SK-N-SH (cell line): ENCODE measurements around the gene USP46. TPM values are rescaled to one million over a fixed set of nuclear protein-coding genes. Genes with fewer than 3 reads are reported as not detected.

Experiments used
- CTCF ChIA-PET: fragments of 300-600, 350-600 bp; formaldehyde crosslinking; extraction: SDS; loops from one replicate; lab custom pipeline; 2021; lab: Yijun Ruan, JAX
- POLR2A ChIA-PET: fragments of 350-600 bp; sonication (Branson Sonifier 250); formaldehyde crosslinking; extraction: SDS; loops from one replicate; lab custom pipeline; 2020; ENCODE audit warnings: antibody characterized with exemption, inconsistent platforms; lab: Yijun Ruan, JAX
- DNase-seq: peaks from one replicate; pipeline ENCODE4 v3.0.0; 2012
- H2AFZ ChIP-seq: fragments of 200-600 bp; sonication (generic); 2 replicates; pipeline ENCODE4 v1.8.1; 2016; ENCODE audit warnings: antibody characterized with exemption, mild to moderate bottlenecking, low read depth
- H3F3A ChIP-seq: fragments of 200-600 bp; sonication (generic); replicated peaks from 2 replicates; pipeline ENCODE3; 2016; ENCODE audit warnings: antibody characterized with exemption, mild to moderate bottlenecking; ENCODE audit not compliant: insufficient read depth
- H3K27ac ChIP-seq, 2 experiments: fragments of 200-500 bp in 1 of 2; fragments of 200-600 bp in 1 of 2; sonication (Bioruptor generic) in 1 of 2; sonication (generic), shearing (Covaris generic) in 1 of 2; 2 replicates each; pipeline versions ENCODE4 v1.5.1 to v1.6.1; 2014 to 2016; ENCODE audit warnings: low read depth in 2 of 2, inconsistent platforms in 1 of 2, low read length in 1 of 2, mild to moderate bottlenecking in 1 of 2, mixed read lengths in 1 of 2
- H3K27me3 ChIP-seq: fragments of 200-600 bp; sonication (generic), shearing (Covaris generic); 2 replicates; pipeline ENCODE4 v1.6.1; 2016; ENCODE audit warnings: mixed run types; ENCODE audit not compliant: insufficient read depth
- H3K36me3 ChIP-seq, 2 experiments: fragments of 200-500 bp in 1 of 2; fragments of 200-600 bp in 1 of 2; sonication (Bioruptor generic) in 1 of 2; sonication (generic) in 1 of 2; replicated peaks in 1 of 2; 2 replicates each; pipeline versions ENCODE3 to v1.5.1; 2014 to 2016; ENCODE audit warnings: low read length in 1 of 2, mild to moderate bottlenecking in 1 of 2; ENCODE audit not compliant: insufficient read depth in 2 of 2, control insufficient read depth in 1 of 2
- H3K4me1 ChIP-seq, 2 experiments: fragments of 200-500 bp in 1 of 2; fragments of 200-600 bp in 1 of 2; sonication (Bioruptor generic) in 1 of 2; sonication (generic), shearing (Covaris generic) in 1 of 2; 2 replicates each; pipeline versions ENCODE4 v1.5.1 to v1.6.1; 2014 to 2016; ENCODE audit warnings: low read depth in 1 of 2, low read length in 1 of 2, mixed run types in 1 of 2; ENCODE audit not compliant: insufficient read depth in 2 of 2, control insufficient read depth in 1 of 2
- H3K4me2 ChIP-seq: fragments of 200-600 bp; sonication (generic), shearing (Covaris generic); 2 replicates; pipeline ENCODE4 v1.6.1; 2017; ENCODE audit warnings: mixed run types
- H3K4me3 ChIP-seq, 2 experiments: fragments of 200-500 bp in 1 of 2; fragments of 200-600 bp in 1 of 2; sonication (Bioruptor generic) in 1 of 2; sonication (generic), shearing (Covaris generic) in 1 of 2; 2 replicates each; pipeline versions ENCODE4 v1.5.1 to v1.8.1; 2014 to 2016; ENCODE audit warnings: low read depth in 2 of 2, inconsistent platforms in 1 of 2, low read length in 1 of 2, mild to moderate bottlenecking in 1 of 2, mixed read lengths in 1 of 2, moderate library complexity in 1 of 2
- H3K79me2 ChIP-seq: fragments of 200-600 bp; sonication (generic); 2 replicates; pipeline ENCODE4 v1.8.1; 2017; ENCODE audit warnings: mild to moderate bottlenecking; ENCODE audit not compliant: insufficient read depth
- H3K9ac ChIP-seq: fragments of 200-600 bp; sonication (generic); 2 replicates; pipeline ENCODE4 v1.6.1; 2017; ENCODE audit warnings: mixed run types
- H3K9me2 ChIP-seq: fragments of 200-600 bp; sonication (generic); 2 replicates; pipeline ENCODE4 v1.6.1; 2017; ENCODE audit warnings: mixed run types
- H3K9me3 ChIP-seq: fragments of 200-600 bp; sonication (generic); 2 replicates; pipeline ENCODE4 v1.6.1; 2017; ENCODE audit warnings: mixed run types, mild to moderate bottlenecking, moderate library complexity
- H4K20me1 ChIP-seq: fragments of 200-600 bp; sonication (generic); 2 replicates; pipeline ENCODE4 v1.6.1; 2017; ENCODE audit warnings: mild to moderate bottlenecking, mixed run types; ENCODE audit not compliant: insufficient read depth
- FOXJ3 ChIP-seq: sonication (generic); formaldehyde crosslinking; IDR thresholded peaks from 2 replicates; pipeline ENCODE4 v1.5.1; 2020; ENCODE audit warnings: mild to moderate bottlenecking, missing genetic modification reagents
- GATA2 ChIP-seq: sonication (generic); formaldehyde crosslinking; IDR thresholded peaks from 2 replicates; pipeline ENCODE4 v1.5.0; 2020; ENCODE audit warnings: mild to moderate bottlenecking, missing genetic modification reagents
- JUND ChIP-seq: IDR thresholded peaks from 2 replicates; pipeline ENCODE4 v1.4.0; 2012
- NRF1 ChIP-seq: IDR thresholded peaks from 2 replicates; pipeline ENCODE4 v1.6.1; 2012; ENCODE audit warnings: low read depth, mild to moderate bottlenecking, low read length
- RAD21 ChIP-seq: IDR thresholded peaks from 2 replicates; pipeline ENCODE4 v1.6.1; 2012; ENCODE audit warnings: mild to moderate bottlenecking, low read length
- SMC3 ChIP-seq: IDR thresholded peaks from 2 replicates; pipeline ENCODE4 v1.6.1; 2012; ENCODE audit warnings: low read depth, low read length, improper control_type of control experiment
- WGBS: methylation state at CpG from one replicate; pipeline ENCODE4 v1.1.6; 2017; ENCODE audit warnings: low lambda C conversion rate; 5-methylcytosine and 5-hydroxymethylcytosine counted together
- polyA plus RNA-seq, 3 experiments: library from polyadenylated mRNA; depleted of rRNA; stranded (reverse); fragments of >200 nt; gene quantifications; 2 replicates each; pipeline ENCODE4 v1.2.3, GENCODE V29; 2012
- TF ChIP-seq, protein P1 (sequence below): fragments of 200-600 bp; sonication (generic); IDR thresholded peaks from 2 replicates; pipeline ENCODE4 v1.6.1; 2017; ENCODE audit warnings: antibody characterized with exemption, mild to moderate bottlenecking, moderate library complexity
- TF ChIP-seq, protein P2 (sequence below): IDR thresholded peaks from 2 replicates; pipeline ENCODE4 v1.6.1; 2012; ENCODE audit warnings: mild to moderate bottlenecking, low read depth, low read length, moderate library complexity

The USP46 gene
- polyA plus RNA-seq, 1 of the 3 experiments (the other 2 are of a cell fraction), result 4.5 TPM

DNA sequence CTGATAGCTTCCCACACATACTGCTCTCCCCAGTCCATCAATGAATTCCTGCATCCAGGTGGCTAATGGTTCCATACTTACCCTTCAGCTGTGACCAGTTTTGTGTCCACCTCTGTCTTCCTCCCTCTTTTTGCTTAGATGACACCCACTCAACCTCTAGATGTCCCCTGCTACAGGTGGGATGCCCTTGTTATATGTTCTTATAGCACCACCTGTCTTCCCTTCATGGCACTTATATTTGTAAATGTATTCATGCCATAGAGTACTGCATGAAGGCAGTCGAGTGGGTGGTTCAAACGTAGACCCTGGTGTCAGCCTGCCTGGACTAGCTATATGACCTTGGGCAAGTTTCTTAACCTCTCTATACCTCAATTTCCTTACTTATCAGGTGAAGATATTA lies 6.5 kb upstream of the USP46 start:
- no peaks in the 10 kb centered on the region for H3F3A ChIP-seq
- H3K27ac ChIP-seq, result no peak overlapping the region
- no peak overlapping the region for H3K4me3 ChIP-seq
- no peaks in the 10 kb centered on the region for H4K20me1 ChIP-seq
- peak; percentile 16 for DNase-seq
- WGBS, result 22% methylated on average over 2 of the region's 2 CpGs
- H2AFZ ChIP-seq, result no peak overlapping the region
- no peaks in the 10 kb centered on the region for H3K4me1 ChIP-seq
- H3K36me3 ChIP-seq, result peaks cover 0 to 4% of the 10 kb centered on the region in 2 experiments
- H3K27me3 ChIP-seq, result no peaks in the 10 kb centered on the region
- ChIA-PET CTCF (interaction anchor here (1.0 to 2.4 kb wide), 3 partner anchors 120 to 318 kb away, joined by 4 to 9 read pairs (median 7); no protein-coding TSS in a partner anchor), POLR2A (no interaction called here)
- no peak overlapping the region for H3K4me2 ChIP-seq
- H3K9ac ChIP-seq, result no peak overlapping the region
- H3K79me2 ChIP-seq, result no peaks in the 10 kb centered on the region
- TF ChIP-seq, protein P1, sequence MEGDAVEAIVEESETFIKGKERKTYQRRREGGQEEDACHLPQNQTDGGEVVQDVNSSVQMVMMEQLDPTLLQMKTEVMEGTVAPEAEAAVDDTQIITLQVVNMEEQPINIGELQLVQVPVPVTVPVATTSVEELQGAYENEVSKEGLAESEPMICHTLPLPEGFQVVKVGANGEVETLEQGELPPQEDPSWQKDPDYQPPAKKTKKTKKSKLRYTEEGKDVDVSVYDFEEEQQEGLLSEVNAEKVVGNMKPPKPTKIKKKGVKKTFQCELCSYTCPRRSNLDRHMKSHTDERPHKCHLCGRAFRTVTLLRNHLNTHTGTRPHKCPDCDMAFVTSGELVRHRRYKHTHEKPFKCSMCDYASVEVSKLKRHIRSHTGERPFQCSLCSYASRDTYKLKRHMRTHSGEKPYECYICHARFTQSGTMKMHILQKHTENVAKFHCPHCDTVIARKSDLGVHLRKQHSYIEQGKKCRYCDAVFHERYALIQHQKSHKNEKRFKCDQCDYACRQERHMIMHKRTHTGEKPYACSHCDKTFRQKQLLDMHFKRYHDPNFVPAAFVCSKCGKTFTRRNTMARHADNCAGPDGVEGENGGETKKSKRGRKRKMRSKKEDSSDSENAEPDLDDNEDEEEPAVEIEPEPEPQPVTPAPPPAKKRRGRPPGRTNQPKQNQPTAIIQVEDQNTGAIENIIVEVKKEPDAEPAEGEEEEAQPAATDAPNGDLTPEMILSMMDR, result peak; percentile 27
- TF ChIP-seq RAD21 (peak; percentile 57), FOXJ3 (CRISPR knock-in tag) (no peak), NRF1 (no peak), SMC3 (peak; percentile 28; the same call in 1 of the 2 replicates)
- H3K9me3 ChIP-seq, result no peaks in the 10 kb centered on the region
- no peaks in the 10 kb centered on the region for H3K9me2 ChIP-seq

DNA sequence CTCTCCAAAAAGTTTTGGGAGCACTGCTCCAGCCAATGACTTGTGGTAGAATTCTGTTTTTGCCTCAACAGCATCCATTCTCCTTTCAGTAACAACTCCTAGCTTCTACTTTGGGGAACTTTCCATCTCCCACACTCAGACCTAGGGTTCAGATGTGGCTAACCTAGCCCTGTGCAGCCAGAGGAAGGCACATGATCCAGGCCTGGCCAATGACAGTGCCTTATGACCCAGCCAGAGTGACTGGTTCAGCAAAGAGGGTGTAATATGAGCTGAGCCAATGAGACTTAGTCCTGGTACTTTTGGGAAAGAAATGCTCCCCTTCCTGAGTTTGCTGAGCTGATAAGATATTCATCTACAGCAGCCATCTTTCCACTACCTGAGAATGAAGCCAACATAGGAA lies 5.4 kb upstream of the USP46 start:
- ChIA-PET CTCF (interaction anchor here (1.0 to 2.4 kb wide), 2 partner anchors 119 to 319 kb away, joined by 4 to 7 read pairs; no protein-coding TSS in a partner anchor), POLR2A (no interaction called here)
- H3K9me2 ChIP-seq, result no peaks in the 10 kb centered on the region
- no peak for DNase-seq
- no peak for TF ChIP-seq GATA2 (CRISPR knock-in tag)
- no peaks in the 10 kb centered on the region for H3K9me3 ChIP-seq
- no peak overlapping the region for H3K9ac ChIP-seq
- H3K27me3 ChIP-seq, result no peaks in the 10 kb centered on the region
- H3K27ac ChIP-seq, result no peak overlapping the region
- no peak overlapping the region for H2AFZ ChIP-seq
- no peak overlapping the region for H3K4me2 ChIP-seq
- no peaks in the 10 kb centered on the region for H3F3A ChIP-seq
- no peak overlapping the region for H3K4me3 ChIP-seq
- H4K20me1 ChIP-seq, result no peaks in the 10 kb centered on the region
- no peaks in the 10 kb centered on the region for H3K79me2 ChIP-seq
- peaks cover 0 to 4% of the 10 kb centered on the region in 2 experiments for H3K36me3 ChIP-seq
- H3K4me1 ChIP-seq, result peaks cover 0 to 2% of the 10 kb centered on the region in 2 experiments; a peak in 1 of 4 replicates

DNA sequence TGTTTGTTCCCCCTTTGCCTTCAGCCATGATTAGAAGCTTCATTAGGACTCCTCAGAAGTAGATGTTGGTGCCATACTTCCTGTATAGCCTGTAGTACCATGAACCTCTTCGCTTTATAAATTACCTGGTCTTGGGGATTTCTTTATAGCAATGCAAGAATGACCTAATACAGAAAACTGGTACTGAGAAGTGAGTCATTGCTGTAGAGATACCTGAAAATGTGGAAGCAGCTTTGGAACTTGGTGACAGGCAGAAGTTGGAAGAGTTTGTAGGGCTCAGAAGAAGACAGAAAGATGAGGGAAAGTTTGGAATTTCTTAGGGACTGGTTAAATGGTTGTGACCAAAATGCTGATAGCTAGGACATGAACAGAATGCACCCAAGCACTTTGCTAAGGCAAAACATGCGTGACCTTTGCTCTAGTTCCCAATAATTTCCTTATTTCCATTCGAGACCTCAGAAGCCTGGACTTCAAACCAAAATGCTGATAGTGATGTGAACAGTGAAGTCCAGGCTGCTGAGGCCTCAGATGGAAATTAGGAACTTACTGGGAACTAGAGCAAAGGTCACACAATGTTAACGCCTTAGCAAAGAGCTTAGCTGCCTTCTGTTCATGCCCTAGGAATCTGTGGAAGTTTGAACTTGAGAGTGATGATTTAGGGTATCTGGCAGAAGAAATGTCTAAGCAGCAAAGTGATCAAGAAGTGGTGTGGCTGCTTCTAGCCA lies 3.0 kb upstream of the USP46 start:
- POLR2A ChIA-PET, result interaction anchor here (1.1 kb wide), 1 partner anchor 50 kb away, joined by 4 read pairs; no protein-coding TSS in a partner anchor
- Histone ChIP-seq H3K9me3 (no peaks in the 10 kb centered on the region), H3K27me3 (no peaks in the 10 kb centered on the region), H3K9ac (no peak overlapping the region), H3K79me2 (peaks cover 14% of the 10 kb centered on the region), H3F3A (no peaks in the 10 kb centered on the region), H2AFZ (no peak overlapping the region), H3K4me2 (no peak overlapping the region), H3K4me3 (no peak overlapping the region)
- no peak for TF ChIP-seq JUND
- TF ChIP-seq, protein P2, sequence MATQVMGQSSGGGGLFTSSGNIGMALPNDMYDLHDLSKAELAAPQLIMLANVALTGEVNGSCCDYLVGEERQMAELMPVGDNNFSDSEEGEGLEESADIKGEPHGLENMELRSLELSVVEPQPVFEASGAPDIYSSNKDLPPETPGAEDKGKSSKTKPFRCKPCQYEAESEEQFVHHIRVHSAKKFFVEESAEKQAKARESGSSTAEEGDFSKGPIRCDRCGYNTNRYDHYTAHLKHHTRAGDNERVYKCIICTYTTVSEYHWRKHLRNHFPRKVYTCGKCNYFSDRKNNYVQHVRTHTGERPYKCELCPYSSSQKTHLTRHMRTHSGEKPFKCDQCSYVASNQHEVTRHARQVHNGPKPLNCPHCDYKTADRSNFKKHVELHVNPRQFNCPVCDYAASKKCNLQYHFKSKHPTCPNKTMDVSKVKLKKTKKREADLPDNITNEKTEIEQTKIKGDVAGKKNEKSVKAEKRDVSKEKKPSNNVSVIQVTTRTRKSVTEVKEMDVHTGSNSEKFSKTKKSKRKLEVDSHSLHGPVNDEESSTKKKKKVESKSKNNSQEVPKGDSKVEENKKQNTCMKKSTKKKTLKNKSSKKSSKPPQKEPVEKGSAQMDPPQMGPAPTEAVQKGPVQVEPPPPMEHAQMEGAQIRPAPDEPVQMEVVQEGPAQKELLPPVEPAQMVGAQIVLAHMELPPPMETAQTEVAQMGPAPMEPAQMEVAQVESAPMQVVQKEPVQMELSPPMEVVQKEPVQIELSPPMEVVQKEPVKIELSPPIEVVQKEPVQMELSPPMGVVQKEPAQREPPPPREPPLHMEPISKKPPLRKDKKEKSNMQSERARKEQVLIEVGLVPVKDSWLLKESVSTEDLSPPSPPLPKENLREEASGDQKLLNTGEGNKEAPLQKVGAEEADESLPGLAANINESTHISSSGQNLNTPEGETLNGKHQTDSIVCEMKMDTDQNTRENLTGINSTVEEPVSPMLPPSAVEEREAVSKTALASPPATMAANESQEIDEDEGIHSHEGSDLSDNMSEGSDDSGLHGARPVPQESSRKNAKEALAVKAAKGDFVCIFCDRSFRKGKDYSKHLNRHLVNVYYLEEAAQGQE, result no peak
- TF ChIP-seq, all 33 proteins: peak for 0
- DNase-seq, result no peak
- CTCF ChIA-PET, result interaction anchor here (1.1 to 1.8 kb wide), 3 partner anchors 117 to 286 kb away, joined by 3 to 4 read pairs (median 3); no protein-coding TSS in a partner anchor
- Histone ChIP-seq H3K27ac (no peak overlapping the region), H3K9me2 (no peaks in the 10 kb centered on the region), H3K4me1 (peaks cover 8 to 14% of the 10 kb centered on the region in 2 experiments; a peak in 2 of 4 replicates), H4K20me1 (no peaks in the 10 kb centered on the region), H3K36me3 (peaks cover 0 to 4% of the 10 kb centered on the region in 2 experiments)
- WGBS, result 94% methylated on average over 4 of the region's 4 CpGs
